HG02840 (cell line): ENCODE data around the gene SIPA1L2.

Source experiments
- ATAC-seq: cut with Tn5 transposase; IDR thresholded peaks from one replicate; pipeline ENCODE4 v1.9.1; 2021; ENCODE audit warnings: mild to moderate bottlenecking, moderate library complexity, moderate number of reproducible peaks; ENCODE audit not compliant: unreplicated experiment, low FRiP score

Gene SIPA1L2

GRCh38 chr1:232650845-232651244 lies 20.9 kb upstream of the SIPA1L2 start:
- no peak for ATAC-seq

- no peak for ATAC-seq
Observed at GRCh38 chr1:232650418-232650817, 20.5 kb upstream of the SIPA1L2 start.

GRCh38 chr1:232648316-232648715 lies 18.4 kb upstream of the SIPA1L2 start:
- no peak for ATAC-seq

GRCh38 chr1:232644209-232644608 lies 14.3 kb upstream of the SIPA1L2 start:
- ATAC-seq, result no peak

- ATAC-seq, result no peak
Observed at GRCh38 chr1:232643251-232643650, 13.3 kb upstream of the SIPA1L2 start.

GRCh38 chr1:232641507-232641906 lies 11.6 kb upstream of the SIPA1L2 start:
- ATAC-seq, result no peak

GRCh38 chr1:232636799-232637198 lies 6.9 kb upstream of the SIPA1L2 start:
- ATAC-seq, result no peak

- peak; percentile 65 for ATAC-seq
Observed at GRCh38 chr1:232635778-232636356, 5.9 kb upstream of the SIPA1L2 start.

GRCh38 chr1:232635279-232635678 lies 5.3 kb upstream of the SIPA1L2 start:
- ATAC-seq, result no peak

- no peak for ATAC-seq
Observed at GRCh38 chr1:232634096-232634495, 4.2 kb upstream of the SIPA1L2 start.

GRCh38 chr1:232630894-232631195 lies 912 bp upstream of the SIPA1L2 start:
- no peak for ATAC-seq

GRCh38 chr1:232629250-232630046 lies 485 bp downstream of the SIPA1L2 start:
- peak; percentile 43 for ATAC-seq

- ATAC-seq, result no peak
Observed at GRCh38 chr1:232628335-232629249, 1.3 kb downstream of the SIPA1L2 start.

GRCh38 chr1:232627645-232628334 lies 2.1 kb downstream of the SIPA1L2 start:
- ATAC-seq, result no peak

GRCh38 chr1:232627171-232627570 lies 2.8 kb downstream of the SIPA1L2 start:
- no peak for ATAC-seq

GRCh38 chr1:232626452-232626851 lies 3.5 kb downstream of the SIPA1L2 start:
- no peak for ATAC-seq

- no peak for ATAC-seq
Observed at GRCh38 chr1:232625319-232625868, 4.5 kb downstream of the SIPA1L2 start.

GRCh38 chr1:232624546-232625281 lies 5.2 kb downstream of the SIPA1L2 start:
- ATAC-seq, result no peak

GRCh38 chr1:232622981-232623380 lies 7.0 kb downstream of the SIPA1L2 start:
- no peak for ATAC-seq

- ATAC-seq, result no peak
Observed at GRCh38 chr1:232622378-232622777, 7.6 kb downstream of the SIPA1L2 start.
